Mucosa of stomach (tissue), 1 donor: Measurements from ENCODE around the gene CDC37L1.

Experiments
- H3K27me3 ChIP-seq: one replicate; pipeline ENCODE4 v1.7.0; 2013; ENCODE audit warnings: mild to moderate bottlenecking, low read length; ENCODE audit not compliant: control insufficient read depth, insufficient read depth
- H3K36me3 ChIP-seq: one replicate; pipeline ENCODE4 v1.7.0; 2013; ENCODE audit warnings: low read length; ENCODE audit not compliant: control insufficient read depth, insufficient read depth
- H3K4me1 ChIP-seq: one replicate; pipeline ENCODE4 v1.7.0; 2013; ENCODE audit warnings: mild to moderate bottlenecking, low read length; ENCODE audit not compliant: control insufficient read depth, insufficient read depth
- H3K4me3 ChIP-seq: one replicate; pipeline ENCODE4 v1.7.0; 2013; ENCODE audit warnings: low read length
- H3K9ac ChIP-seq: one replicate; pipeline ENCODE4 v1.7.0; 2013; ENCODE audit warnings: mild to moderate bottlenecking, low read length, moderate library complexity
- H3K9me3 ChIP-seq: one replicate; pipeline ENCODE4 v1.7.0; 2013; ENCODE audit warnings: mild to moderate bottlenecking, low read length, moderate library complexity; ENCODE audit not compliant: control insufficient read depth
- donor health status: Pancreatic carcinoma.

Gene CDC37L1

DNA sequence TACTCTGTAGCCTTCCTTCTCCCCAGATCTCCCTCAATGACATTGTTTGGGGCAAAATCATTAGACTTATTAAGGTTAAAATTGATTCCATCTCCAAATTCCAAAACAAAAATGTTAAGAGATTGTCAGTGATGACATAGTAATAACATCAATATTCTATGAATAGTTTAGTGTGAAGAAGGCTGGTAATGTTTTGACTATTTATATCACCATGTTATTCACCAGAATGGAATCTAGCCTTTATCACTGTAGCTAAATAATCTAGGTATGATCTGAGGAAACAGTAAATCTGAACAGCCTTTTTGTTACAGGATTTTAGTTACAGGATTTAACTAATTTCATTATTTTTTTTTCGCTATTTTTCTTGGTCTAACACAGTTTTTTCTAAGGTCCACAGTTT is 18.2 kb upstream of the CDC37L1 start:
- Histone ChIP-seq H3K4me1 (peaks cover 37% of the 10 kb centered on the region), H3K4me3 (no peak overlapping the region), H3K27me3 (no peaks in the 10 kb centered on the region), H3K36me3 (no peaks in the 10 kb centered on the region), H3K9me3 (no peaks in the 10 kb centered on the region), H3K9ac (no peak overlapping the region)

DNA sequence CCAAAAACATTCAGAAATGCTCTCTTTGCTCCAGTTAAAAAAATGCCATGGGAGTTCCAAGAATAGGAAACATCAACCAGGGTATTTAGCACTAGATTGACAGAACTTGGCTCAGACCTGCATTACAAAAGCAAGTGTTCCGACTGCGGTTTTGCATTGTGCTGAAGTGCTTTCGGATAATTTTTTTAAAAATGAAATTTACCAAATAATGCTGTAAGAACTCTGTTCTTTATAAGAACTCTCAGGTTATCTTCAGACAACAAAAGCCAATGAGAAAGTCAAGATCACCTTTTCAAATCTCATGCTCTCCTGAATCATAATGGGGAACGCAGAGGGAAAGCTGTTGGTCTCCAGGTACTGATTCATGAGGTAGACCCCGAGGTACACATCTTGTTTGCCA is 17.8 kb upstream of the CDC37L1 start:
- peak overlapping the region; percentile 88 for H3K9ac ChIP-seq
- H3K36me3 ChIP-seq: no peaks in the 10 kb centered on the region
- no peaks in the 10 kb centered on the region for H3K27me3 ChIP-seq
- H3K4me3 ChIP-seq: no peak overlapping the region
- H3K9me3 ChIP-seq: no peaks in the 10 kb centered on the region
- H3K4me1 ChIP-seq: peaks cover 37% of the 10 kb centered on the region

GRCh38 chr9:4662108-4662988 is 17.0 kb upstream of the CDC37L1 start, which contains the start of gene PLPP6:
PLPP6 (plus strand) TSS chr9:4662294; CDS start chr9:4662376, 82 bp downstream.
- peaks cover 37% of the 10 kb centered on the region for H3K4me1 ChIP-seq

DNA sequence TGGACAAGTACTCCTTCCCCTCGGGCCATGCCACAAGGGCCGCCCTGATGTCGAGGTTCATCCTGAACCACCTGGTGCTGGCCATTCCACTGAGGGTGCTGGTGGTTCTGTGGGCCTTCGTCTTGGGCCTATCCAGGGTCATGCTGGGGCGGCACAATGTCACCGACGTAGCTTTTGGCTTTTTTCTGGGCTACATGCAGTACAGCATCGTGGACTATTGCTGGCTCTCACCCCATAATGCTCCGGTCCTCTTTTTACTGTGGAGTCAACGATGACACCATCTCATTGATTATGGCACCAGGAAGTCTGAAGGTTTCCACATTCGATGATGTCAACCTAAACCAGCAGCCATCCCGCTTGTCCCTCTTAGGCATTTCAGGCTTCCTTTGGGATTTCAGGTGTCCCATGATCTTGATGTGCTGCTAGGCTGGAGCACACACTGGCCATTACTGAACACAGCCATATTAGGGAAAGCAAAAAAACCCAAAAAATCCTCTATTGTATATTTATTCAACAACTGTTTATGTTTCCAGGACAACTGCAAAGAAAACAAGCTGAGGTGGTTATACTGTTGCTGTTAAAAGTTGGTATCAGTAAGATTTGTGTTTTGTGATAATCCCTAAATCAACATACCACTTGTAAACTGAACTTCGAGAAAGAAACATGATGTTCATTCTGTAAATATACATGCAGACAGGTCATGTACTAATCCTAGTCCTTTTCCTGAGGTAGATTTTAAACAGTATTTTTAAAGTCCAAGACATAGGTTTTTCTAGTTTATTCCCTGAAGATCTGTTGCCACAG is 16.2 kb upstream of the CDC37L1 start:
- Histone ChIP-seq H3K4me1 (peaks cover 29% of the 10 kb centered on the region), H3K9me3 (no peaks in the 10 kb centered on the region), H3K4me3 (peak overlapping the region; percentile 51), H3K9ac (peak overlapping the region; percentile 88), H3K27me3 (no peaks in the 10 kb centered on the region), H3K36me3 (no peaks in the 10 kb centered on the region)

More at GRCh38 chr9:4662108-4662988, 17.0 kb upstream of the CDC37L1 start, which contains the start of gene PLPP6:
- Histone ChIP-seq H3K36me3 (no peaks in the 10 kb centered on the region), H3K4me3 (peak within 1 kb of the TSS; percentile 51), H3K27me3 (no peaks in the 10 kb centered on the region), H3K9me3 (no peaks in the 10 kb centered on the region), H3K9ac (peak within 1 kb of the TSS; percentile 88)

DNA sequence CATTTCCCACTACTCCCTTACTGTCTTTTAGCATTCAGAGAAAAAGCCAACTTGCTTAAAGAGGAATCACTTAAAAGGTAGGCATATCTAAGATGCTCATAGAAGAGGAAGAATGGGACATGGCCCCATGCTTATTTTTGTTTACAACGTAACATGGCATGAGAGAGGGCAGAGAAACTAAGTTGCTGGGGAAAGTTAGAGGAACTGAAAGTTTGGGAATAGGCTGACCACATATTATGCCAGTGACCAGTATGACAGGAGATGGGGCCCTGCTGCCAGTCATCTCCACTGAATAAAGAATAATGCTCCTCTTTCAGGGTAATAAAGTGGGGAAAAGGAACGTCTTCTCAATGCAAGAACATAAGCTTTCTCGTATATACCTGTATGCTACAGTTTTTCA is 15.4 kb upstream of the CDC37L1 start:
- Histone ChIP-seq H3K9ac (peak overlapping the region; percentile 58), H3K9me3 (no peaks in the 10 kb centered on the region), H3K27me3 (no peaks in the 10 kb centered on the region), H3K4me3 (peak overlapping the region; percentile 26), H3K4me1 (peaks cover 23% of the 10 kb centered on the region), H3K36me3 (no peaks in the 10 kb centered on the region)

DNA sequence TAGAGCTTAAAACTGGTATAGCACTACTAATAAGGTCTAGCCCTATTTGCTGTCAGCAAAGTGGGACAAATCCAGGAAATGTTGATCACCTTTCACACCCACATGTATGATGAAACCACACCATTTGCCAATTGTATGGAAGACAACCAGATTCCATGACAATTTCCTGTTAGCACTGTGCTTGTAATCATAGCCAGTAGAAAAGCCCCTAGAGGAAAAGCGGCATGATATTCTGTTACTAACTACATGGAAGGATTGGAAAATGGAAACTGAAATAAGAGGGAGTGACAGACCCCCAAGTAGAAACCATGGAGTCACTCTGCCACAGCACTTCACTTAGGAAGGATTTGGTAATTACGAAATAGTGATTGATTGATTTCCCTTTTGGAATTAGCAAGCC is 14.0 kb upstream of the CDC37L1 start:
- peaks cover 23% of the 10 kb centered on the region for H3K4me1 ChIP-seq
- no peaks in the 10 kb centered on the region for H3K27me3 ChIP-seq
- H3K9ac ChIP-seq: peak overlapping the region; percentile 58
- peak overlapping the region; percentile 42 for H3K4me3 ChIP-seq
- H3K36me3 ChIP-seq: no peaks in the 10 kb centered on the region
- no peaks in the 10 kb centered on the region for H3K9me3 ChIP-seq

- H3K9ac ChIP-seq: peak within 1 kb of the TSS; percentile 58
- H3K4me3 ChIP-seq: peak within 1 kb of the TSS; percentile 42
- H3K27me3 ChIP-seq: no peaks in the 10 kb centered on the region
- H3K36me3 ChIP-seq: no peaks in the 10 kb centered on the region
- peaks cover 23% of the 10 kb centered on the region for H3K4me1 ChIP-seq
- H3K9me3 ChIP-seq: no peaks in the 10 kb centered on the region
Measured at GRCh38 chr9:4666042-4666699, 13.2 kb upstream of the CDC37L1 start, which contains the start of gene SPATA6L. SPATA6L (minus strand) TSS chr9:4666480; CDS start chr9:4666250, 230 bp downstream.

DNA sequence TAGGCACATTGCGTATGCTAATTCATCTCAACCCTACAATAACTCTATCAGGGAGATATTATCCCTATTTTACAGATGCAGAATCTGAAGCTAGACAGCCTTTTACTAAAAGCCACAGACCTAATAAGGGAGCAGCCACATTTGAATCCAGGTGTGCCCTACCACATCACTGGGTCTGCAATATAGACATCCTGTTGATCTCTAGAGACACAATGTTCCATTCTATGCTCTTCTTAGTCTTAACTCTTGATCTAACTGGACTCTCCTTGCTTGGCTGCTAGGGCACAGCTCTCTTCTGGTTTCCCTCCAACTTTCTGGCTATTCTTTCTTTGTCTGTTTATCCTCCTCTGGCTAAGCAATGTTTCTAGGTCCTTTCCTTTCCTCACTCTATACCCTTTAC is 11.7 kb upstream of the CDC37L1 start:
- no peaks in the 10 kb centered on the region for H3K36me3 ChIP-seq
- no peak overlapping the region for H3K9ac ChIP-seq
- no peak overlapping the region for H3K4me3 ChIP-seq
- peaks cover 23% of the 10 kb centered on the region for H3K4me1 ChIP-seq
- no peaks in the 10 kb centered on the region for H3K27me3 ChIP-seq
- no peaks in the 10 kb centered on the region for H3K9me3 ChIP-seq

DNA sequence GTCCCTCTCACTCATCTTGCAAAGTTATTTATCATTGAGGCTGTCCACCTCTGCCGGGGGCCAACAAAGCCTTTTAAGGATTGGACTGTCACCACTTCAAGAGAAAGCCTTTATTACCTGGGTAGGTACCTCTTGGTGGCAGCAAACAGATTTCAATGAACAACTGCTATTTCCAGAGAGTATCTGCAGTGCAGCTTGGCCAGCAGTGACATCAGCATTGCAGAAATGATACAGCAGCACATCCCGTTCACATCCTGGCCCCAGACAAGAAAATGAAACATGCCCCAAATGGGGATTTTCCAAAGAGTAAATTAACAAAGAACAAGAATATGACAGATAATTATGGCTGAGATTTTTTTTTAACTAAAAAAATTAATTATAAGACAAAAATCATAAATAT is 10.8 kb upstream of the CDC37L1 start:
- no peaks in the 10 kb centered on the region for H3K9me3 ChIP-seq
- H3K36me3 ChIP-seq: no peaks in the 10 kb centered on the region
- H3K27me3 ChIP-seq: no peaks in the 10 kb centered on the region
- H3K4me1 ChIP-seq: peaks cover 16% of the 10 kb centered on the region
- H3K4me3 ChIP-seq: no peak overlapping the region
- no peak overlapping the region for H3K9ac ChIP-seq

DNA sequence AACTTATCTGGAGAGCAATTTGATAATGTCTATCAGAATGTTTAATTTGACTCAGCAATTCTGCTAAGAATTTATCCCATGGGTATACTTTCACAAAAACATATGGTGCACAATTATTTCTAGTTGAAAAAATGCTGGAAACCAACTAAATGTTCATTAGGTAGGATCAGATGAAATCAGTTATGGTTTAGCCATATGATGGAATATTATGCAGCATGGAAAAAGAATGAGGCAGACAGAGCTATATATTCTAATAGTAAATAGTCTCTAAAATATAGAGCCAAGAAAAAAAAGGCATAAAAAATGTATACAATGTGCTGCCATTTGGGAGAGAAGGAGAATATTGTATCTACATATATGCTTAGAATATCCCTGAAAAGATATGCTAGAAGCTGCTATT is 9.5 kb upstream of the CDC37L1 start:
- no peak overlapping the region for H3K4me3 ChIP-seq
- no peaks in the 10 kb centered on the region for H3K36me3 ChIP-seq
- H3K27me3 ChIP-seq: no peaks in the 10 kb centered on the region
- H3K9ac ChIP-seq: no peak overlapping the region
- peaks cover 5% of the 10 kb centered on the region for H3K4me1 ChIP-seq
- no peaks in the 10 kb centered on the region for H3K9me3 ChIP-seq

DNA sequence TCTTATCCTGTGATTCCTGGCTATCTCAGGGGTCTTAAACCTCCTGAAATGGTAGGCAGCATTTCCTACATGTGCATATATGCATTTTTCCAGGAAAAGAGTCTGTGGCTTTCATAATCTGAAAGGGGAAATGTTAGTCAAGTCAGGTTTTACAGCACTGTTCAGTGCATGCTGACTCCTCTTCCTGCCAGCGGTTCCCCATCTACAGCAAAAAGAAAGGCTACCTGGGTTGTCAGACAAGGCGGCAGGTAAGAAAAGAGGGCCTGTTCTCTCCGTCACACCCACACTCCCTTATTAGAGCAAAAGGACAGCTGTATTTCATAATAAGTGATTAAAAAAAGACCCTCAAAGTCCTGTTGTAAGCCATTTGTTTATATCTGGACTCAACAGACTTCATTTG is 8.8 kb upstream of the CDC37L1 start:
- H3K36me3 ChIP-seq: no peaks in the 10 kb centered on the region
- no peak overlapping the region for H3K9ac ChIP-seq
- H3K9me3 ChIP-seq: no peaks in the 10 kb centered on the region
- no peak overlapping the region for H3K4me3 ChIP-seq
- no peaks in the 10 kb centered on the region for H3K27me3 ChIP-seq
- H3K4me1 ChIP-seq: no peaks in the 10 kb centered on the region
